Kidney epithelial cell (primary cell): Measurements from ENCODE around the gene NHSL1. TPM values are rescaled to one million over a fixed set of nuclear protein-coding genes. Genes with fewer than 3 reads are reported as not detected.

Experiments used
- DNase-seq: peaks from one replicate; pipeline ENCODE4 v3.0.0-alpha.2; 2010; ENCODE audit warnings: low read depth
- H3K27me3 ChIP-seq: 2 replicates; pipeline ENCODE4 v1.6.0; 2011; ENCODE audit warnings: low read length; ENCODE audit not compliant: control insufficient read depth, insufficient read depth
- H3K36me3 ChIP-seq: 2 replicates; pipeline ENCODE4 v1.5.1; 2011; ENCODE audit warnings: low read length; ENCODE audit not compliant: control insufficient read depth, insufficient read depth
- H3K4me3 ChIP-seq: 2 replicates; pipeline ENCODE4 v1.5.1; 2011; ENCODE audit warnings: low read depth, mild to moderate bottlenecking, control low read depth, low read length
- total RNA-seq: library from RNA; depleted of rRNA; stranded (reverse); fragments of >200 nt; gene quantifications from 2 replicates; pipeline ENCODE4 v1.2.3, GENCODE V29; 2015
- TF ChIP-seq, protein P1 (sequence below): IDR thresholded peaks from 2 replicates; pipeline ENCODE4 v1.5.1; 2011; ENCODE audit warnings: mild to moderate bottlenecking, moderate library complexity, low read length, control low read depth, inconsistent platforms; ENCODE audit not compliant: insufficient read depth, poor library complexity, severe bottlenecking

The NHSL1 gene
- total RNA-seq, 1 donor from 2014 or later: 11.5 TPM

GRCh38 chr6:138504764-138505689 lies 5.7 kb upstream of the NHSL1 start:
- Histone ChIP-seq H3K36me3 (no peaks in the 10 kb centered on the region), H3K27me3 (no peaks in the 10 kb centered on the region), H3K4me3 (no peak overlapping the region)
- TF ChIP-seq, protein P1, sequence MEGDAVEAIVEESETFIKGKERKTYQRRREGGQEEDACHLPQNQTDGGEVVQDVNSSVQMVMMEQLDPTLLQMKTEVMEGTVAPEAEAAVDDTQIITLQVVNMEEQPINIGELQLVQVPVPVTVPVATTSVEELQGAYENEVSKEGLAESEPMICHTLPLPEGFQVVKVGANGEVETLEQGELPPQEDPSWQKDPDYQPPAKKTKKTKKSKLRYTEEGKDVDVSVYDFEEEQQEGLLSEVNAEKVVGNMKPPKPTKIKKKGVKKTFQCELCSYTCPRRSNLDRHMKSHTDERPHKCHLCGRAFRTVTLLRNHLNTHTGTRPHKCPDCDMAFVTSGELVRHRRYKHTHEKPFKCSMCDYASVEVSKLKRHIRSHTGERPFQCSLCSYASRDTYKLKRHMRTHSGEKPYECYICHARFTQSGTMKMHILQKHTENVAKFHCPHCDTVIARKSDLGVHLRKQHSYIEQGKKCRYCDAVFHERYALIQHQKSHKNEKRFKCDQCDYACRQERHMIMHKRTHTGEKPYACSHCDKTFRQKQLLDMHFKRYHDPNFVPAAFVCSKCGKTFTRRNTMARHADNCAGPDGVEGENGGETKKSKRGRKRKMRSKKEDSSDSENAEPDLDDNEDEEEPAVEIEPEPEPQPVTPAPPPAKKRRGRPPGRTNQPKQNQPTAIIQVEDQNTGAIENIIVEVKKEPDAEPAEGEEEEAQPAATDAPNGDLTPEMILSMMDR: no peak
- DNase-seq: no peak

DNA sequence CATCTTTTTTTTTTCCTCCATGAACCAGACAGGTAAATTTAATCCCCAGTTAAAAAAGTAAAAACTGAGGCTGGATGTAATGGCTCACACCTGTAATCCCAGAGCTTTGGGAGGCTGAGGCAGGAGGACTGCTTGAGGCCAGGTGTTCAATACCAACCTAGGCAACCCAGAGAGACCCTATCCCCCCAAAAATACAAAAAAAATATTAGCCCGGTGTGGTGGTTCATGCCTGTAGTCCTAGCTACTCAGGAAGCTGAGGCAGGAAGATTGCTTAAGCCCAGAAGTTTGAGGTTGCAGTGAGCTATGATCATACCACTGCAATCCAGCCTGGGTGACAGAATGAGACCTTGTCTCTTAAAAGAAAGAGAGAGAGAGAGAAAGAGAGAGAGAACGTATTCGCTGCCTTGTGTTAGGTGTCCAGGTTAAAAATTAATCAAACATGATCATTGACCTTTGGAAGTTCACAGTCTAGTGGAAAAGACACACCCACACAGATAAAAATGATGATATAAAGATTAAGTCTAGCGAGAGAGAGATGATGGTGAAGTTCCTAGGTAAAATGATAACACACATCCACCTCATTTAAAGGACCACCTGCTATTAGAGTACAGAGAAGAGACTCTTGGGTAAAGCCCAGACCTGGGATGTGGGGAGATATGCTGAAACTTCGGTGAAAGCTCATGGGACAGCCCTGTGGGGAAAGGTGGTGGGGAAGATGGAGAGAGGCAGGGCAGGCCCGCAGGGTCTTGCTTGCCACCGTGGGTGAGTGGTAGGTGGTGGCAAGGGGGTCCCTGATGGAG lies 4.8 kb upstream of the NHSL1 start:
- Histone ChIP-seq H3K4me3 (no peak overlapping the region), H3K27me3 (no peaks in the 10 kb centered on the region), H3K36me3 (no peaks in the 10 kb centered on the region)
- TF ChIP-seq, protein P1: no peak
- no peak for DNase-seq

DNA sequence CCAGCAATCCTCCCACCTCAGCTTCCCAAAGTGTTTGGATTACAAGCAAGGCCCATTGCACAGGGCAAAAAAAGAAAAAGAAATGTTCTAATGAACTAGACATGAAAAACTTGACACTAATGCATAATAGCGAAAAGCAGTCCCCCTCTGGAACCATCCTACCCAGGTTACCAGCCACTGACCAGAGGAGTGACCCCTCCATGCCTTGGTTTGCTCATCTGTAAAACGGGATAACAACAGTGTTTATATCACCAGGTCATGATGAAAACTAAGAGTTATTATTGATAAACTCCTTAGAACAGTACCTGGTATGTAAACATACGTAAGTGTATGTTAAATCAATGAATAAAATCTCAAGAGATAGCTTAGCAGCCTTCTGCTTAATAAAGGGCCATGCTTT lies 3.3 kb upstream of the NHSL1 start:
- Histone ChIP-seq H3K36me3 (no peaks in the 10 kb centered on the region), H3K27me3 (no peaks in the 10 kb centered on the region), H3K4me3 (no peak overlapping the region)
- TF ChIP-seq, protein P1: no peak
- DNase-seq: no peak

GRCh38 chr6:138500867-138501446 lies 1.7 kb upstream of the NHSL1 start:
- H3K4me3 ChIP-seq: no peak overlapping the region
- no peak for DNase-seq
- TF ChIP-seq, protein P1: no peak
- no peaks in the 10 kb centered on the region for H3K36me3 ChIP-seq
- no peaks in the 10 kb centered on the region for H3K27me3 ChIP-seq

GRCh38 chr6:138500045-138500665 lies 861 bp upstream of the NHSL1 start:
- no peaks in the 10 kb centered on the region for H3K36me3 ChIP-seq
- no peak for DNase-seq
- H3K4me3 ChIP-seq: peak overlapping the region; percentile 14
- TF ChIP-seq, protein P1: no peak
- H3K27me3 ChIP-seq: no peaks in the 10 kb centered on the region
